Erythroblast (primary cell): ENCODE results near the gene LYSMD2.

ENCODE experiments used
- DNase-seq, 2 experiments: peaks; one replicate each; lab custom pipeline; 2025; lab: John Stamatoyannopoulos, UW
- GATA1 ChIP-seq: IDR thresholded peaks from 2 replicates; pipeline ENCODE4 v1.6.1; 2011; ENCODE audit warnings: low read depth, mild to moderate bottlenecking, control low read depth, low read length, moderate library complexity
- POLR2A ChIP-seq: IDR thresholded peaks from 2 replicates; pipeline ENCODE4 v1.6.1; 2011; ENCODE audit warnings: mild to moderate bottlenecking, low read length

LYSMD2 gene

DNA sequence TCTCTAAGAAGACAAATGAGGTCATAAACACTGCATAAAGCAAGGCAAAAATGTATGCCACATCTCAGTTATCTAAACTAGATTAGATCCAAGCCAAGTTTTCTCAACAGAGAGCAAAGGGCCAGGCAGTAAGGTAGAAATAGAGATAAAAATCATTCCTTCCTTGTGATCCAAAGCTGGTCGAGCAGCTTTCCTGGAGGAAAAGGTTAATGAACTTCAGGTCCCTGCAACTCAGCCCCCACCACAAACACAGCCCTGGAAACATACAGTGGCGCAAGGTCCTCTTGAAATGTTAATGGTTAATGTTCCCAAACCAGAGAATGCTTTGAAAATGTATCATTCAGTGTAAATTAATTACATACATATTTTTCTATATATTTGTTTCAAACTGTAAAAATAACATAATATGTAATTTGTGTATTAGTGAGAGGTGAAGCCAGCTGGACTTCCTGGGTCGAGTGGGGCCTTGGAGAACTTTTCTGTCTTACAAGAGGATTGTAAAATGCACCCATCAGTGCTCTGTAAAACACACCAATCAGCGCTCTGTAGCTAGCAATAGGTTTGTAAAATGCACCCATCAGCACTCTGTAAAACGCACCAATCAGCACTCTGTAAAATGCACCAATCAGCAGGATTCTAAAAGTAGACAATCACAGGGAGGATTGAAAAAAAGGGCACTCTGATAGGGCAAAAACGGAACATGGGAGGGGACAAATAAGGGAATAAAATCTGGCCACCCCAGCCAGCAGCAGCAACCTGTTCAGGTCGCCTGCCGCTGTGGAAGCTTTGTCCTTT, 17.1 kb downstream of the LYSMD2 start:
- no peak for DNase-seq
- TF ChIP-seq GATA1 (no peak), POLR2A (no peak)

DNA sequence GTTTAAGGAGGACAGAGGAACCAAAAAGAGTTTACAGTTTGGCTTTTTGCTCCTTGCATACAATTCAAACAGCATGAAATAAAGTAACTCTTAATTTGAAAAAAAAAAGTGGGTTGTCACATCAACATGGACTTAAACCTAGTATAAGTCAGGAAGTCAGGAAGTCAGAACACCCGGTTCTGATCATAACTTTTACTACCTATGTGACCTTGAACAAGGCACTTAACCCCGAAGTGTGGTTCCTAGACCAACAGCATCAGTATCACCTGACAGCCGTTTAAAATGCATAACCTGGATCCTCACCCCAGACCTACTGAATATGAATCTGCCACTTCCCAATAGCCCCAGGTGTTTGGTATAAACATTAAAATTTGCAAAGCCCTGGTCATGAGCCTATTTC, 18.7 kb downstream of the LYSMD2 start:
- DNase-seq, result no peak
- TF ChIP-seq GATA1 (no peak), POLR2A (no peak)

DNA sequence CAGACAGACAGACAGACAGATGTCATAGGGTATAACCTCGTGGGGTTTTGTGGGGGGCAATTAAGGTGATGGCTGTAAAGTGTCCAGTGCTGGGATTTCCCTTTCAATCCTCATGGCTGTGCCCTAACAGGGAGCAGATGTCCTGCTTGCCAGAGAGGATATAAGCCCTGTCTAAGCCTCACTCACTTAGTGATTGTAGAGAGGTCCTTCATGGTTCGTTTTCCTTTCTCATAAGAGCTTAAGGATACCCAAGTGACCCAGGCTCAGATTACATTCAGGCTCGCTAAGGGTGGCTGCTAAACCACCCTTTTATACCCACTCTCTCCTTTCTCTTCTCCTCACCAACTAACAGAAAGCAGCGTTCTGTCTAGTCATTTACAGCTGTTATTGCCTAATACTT, 19.2 kb downstream of the LYSMD2 start:
- TF ChIP-seq GATA1, result no peak
- DNase-seq, result no peak

DNA sequence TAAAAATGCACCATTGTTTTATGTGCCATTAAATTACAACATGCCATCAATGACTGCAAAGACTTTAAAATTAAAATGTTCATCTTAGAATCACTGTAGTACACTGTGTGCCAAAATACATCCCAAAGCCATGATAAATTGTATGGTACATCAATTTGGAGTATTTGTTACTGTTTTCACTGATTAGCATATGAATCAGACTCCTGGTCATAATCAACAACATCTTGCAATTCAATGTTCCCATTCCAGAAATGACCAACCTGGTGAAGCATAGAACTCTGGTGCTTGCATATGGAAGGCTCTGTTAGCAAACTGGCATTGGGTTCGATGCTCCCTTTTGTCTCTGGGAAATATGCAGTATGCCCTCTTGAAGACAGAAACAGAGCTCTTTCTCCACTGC, 22.5 kb downstream of the LYSMD2 start:
- no peak for DNase-seq
- TF ChIP-seq GATA1 (no peak), POLR2A (no peak)

DNA sequence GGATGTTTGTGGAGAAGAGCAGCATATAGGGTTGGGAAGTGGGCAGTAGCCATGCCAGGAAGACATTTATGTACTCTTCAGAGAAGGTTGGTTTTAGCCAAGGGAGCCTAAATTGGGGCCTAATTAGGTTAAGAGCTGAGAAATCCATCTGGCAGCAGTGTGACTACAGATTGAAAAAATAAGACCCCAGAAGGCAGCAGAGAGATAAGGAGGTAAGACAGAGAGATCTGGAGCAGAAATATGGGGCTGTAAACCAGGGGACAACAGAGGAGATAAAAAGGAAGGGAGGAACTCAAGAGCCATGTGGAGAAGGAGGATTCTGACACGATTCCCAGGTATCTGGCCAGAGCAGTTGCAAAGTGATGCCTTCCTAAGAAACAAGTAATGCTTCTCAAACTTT, 23.3 kb downstream of the LYSMD2 start:
- TF ChIP-seq GATA1, result no peak
- no peak for TF ChIP-seq POLR2A
- peak in 1 of 2 experiments; percentile 28 for DNase-seq

DNA sequence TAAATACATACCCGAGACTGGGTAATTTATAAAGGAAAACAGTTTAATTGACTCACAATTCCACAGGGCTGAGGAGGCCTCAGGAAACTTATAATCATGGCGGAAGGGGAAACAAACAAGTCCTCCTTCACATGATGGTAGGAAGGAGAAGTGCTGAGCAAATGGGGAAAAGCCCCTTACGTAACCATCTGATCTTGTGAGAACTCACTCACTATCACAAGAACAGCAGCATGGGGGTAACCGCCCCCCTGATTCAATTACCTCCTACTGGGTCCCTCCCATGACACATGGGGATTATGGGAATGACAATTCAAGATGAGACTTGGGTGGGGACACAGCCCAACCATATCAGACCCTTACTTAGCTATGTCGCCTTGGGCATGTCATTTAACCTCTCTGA, 28.4 kb downstream of the LYSMD2 start:
- TF ChIP-seq POLR2A (no peak), GATA1 (no peak)
- no peak for DNase-seq

DNA sequence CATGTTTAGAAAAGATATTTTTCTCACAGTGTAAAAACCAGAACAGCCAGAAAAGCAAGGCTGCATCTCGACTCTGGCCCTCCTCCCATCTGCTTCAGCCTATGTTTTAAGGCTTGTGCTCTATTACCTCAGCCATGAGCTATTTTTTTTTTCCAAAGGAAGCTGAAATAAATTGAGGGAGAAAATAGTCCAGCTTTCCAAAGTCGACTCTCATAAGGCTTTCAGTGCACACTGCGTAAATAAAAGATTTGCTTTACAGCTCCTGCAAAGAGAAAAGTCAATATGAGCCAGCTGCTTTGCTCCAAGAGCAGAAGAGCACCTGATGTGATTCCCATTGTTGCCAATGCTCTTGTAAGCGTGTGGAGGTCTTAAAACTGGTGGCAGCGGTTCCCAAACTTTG, 29.4 kb downstream of the LYSMD2 start:
- no peak for TF ChIP-seq GATA1
- TF ChIP-seq POLR2A, result no peak

DNA sequence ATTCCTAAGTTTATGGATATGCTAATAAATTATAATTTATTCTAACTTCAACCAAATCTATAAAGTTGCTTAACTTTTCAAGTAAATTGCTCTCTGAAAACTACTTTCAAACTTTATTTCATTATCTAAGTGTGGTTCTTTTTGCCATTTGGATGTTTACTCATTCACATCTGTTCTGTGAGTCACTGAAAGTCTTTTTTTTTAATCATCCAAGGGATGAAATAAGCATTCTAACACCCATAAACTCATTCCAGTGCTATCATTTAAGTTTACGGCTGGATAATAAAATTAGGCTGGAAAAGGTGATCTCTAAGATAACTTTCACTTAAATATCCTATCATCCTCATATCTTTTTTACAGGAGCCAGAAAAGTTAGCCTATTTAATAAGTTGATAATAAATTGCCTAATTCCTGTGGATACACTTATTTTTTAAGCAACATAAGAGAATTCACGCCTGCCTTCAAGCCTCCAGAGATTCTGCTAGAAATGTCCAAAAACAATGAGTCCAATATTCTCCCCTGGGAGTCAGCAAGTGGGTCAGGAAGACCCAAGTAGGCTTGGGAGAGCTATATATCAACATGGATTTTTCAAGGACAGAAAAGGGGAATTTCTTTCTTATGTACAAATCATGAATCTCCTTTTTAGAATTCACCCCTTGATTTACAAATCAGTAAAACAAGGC, 30.4 kb downstream of the LYSMD2 start:
- DNase-seq, result no peak
- no peak for TF ChIP-seq POLR2A
- TF ChIP-seq GATA1, result no peak

More for the DNA sequence above, 29.4 kb downstream of the LYSMD2 start:
- no peak for DNase-seq

DNA sequence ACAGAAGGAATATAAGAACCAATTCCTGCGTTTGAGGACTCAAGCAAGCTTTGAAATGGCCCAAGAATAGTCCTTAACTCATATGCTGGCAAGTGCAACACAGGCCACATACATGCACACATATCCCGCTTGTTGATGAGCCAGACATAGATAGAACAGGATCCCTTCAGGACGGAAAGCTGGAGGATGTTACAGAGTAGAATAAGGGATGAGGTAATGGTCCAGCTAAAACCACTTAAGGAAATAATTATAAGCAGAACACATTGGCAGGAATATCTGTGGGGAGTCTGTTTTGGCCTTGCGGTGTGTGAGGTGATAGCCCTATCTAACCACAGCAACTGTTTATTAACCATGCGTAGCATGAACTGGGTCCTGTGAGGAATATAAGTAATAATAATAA, 31.2 kb downstream of the LYSMD2 start:
- peak; percentile 60 to 83 for DNase-seq
- TF ChIP-seq POLR2A (peak; percentile 27), GATA1 (no peak)

DNA sequence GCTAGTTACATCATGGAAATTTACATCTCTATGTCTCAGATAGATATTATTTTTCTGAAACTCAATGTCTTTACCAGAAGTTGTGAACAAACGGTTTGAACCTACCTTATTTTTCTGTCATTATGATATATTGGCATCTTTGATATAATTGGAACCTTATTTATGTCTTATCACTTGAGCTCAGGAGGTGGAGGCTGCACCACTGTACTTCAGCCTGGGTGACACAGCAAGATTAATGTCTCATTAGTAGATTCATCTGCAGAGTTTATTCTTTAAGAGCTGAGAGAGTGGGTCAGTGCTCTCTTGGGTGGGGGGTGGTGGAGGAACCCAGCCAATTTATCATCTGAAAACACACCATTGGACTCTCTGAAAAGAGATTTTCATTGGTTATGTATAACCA, 34.7 kb downstream of the LYSMD2 start:
- TF ChIP-seq POLR2A (peak; percentile 28), GATA1 (no peak)
- peak; percentile 58 to 82 for DNase-seq

DNA sequence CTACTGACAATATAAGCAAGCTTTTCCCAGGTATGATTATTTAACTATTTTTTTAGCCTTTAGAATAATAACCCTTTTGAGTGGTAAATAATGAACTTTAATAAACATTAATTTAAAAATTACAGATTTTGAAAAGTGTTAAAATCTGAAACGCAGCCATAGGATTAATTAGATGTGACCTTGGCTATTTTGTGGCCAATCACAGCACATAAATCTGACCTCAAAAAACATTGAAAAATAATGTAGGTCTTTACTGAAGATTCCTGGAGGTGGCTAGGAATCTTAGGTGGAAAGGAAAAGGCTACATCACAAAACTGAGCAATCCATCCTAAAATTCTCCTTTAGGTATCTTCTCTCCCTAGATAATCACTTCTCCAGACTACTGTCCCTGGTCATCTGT, 38.1 kb downstream of the LYSMD2 start:
- TF ChIP-seq POLR2A (no peak), GATA1 (no peak)
- no peak for DNase-seq

DNA sequence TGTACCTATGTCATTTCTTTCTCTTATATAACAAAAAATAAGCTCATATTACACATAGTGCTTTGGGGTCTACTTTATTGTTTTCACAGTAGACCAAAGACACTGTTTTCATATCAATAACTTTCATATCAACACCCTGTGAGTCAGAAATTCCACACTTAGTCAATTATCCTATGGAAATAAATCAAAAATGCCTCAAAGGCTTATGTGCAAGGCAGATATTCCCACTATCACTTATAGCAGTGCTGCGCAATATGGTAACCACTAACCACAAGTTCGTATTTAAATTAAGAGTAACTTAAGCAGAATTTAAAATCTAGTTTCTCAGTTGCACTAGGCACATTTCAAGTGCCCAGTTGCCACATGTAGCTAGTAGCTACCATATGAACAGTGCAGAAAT, 40.3 kb downstream of the LYSMD2 start:
- DNase-seq, result no peak
- TF ChIP-seq POLR2A (no peak), GATA1 (no peak)

DNA sequence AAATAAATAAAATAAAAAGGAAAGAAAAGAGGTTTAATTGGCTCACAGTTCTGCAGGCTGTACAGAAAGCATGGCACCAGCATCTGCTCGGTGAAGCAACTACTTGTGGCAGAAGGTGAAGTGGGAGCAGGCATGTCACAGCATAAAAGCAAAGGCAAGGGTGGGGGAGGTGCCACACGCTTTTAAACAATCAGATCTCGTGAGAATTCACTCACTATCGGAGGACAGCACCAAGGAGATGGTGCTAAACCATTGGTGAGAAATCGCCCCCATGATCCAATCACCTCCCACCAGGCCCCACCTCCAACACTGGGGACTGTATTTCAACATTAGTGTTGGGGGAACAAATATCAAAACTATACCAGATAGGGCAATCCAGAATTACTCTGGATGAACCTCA, 40.9 kb downstream of the LYSMD2 start:
- DNase-seq, result no peak
- TF ChIP-seq POLR2A, result no peak
- TF ChIP-seq GATA1, result no peak

DNA sequence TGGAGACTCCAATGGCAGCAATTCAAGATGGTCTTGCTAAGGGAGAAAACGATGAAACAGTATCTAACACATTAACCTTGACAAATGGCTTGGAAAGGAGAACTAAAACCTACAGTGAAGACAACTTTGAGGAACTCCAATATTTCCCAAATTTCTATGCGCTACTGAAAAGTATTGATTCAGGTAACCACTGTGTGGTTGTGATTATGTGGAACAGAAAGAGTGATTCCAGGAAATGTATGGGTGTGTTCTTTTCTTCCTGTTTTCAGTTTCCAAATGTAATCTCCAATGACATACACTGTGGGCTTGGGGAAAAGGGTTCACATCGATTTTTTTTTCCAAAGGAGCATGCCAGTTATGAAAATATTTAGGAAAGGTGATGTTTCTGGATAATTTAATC, 45.3 kb downstream of the LYSMD2 start:
- no peak for TF ChIP-seq GATA1
- TF ChIP-seq POLR2A, result no peak
- no peak for DNase-seq

DNA sequence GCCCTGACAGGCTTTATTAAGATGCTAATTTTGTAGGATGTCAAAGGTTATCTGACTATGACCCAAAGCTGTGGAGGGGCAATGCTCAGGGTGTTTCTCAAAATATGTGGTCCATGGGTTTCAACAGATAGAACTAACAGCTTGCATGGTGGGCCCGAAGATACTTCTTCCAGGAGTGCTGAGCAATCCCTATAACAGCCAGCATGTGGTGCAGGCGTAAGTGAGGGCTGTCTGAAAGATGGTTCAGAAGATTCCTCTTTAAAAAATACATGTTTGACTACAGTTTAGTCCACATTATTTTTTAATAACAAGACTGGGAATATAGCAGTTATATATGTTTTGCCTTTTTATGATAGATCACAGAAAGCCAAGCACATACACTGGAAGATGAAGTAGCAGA, 48.6 kb downstream of the LYSMD2 start:
- TF ChIP-seq POLR2A, result no peak
- no peak for TF ChIP-seq GATA1
- no peak for DNase-seq
